ENCODE data around the gene VSTM1.

The VSTM1 gene

GRCh38 chr19:53991224-53992113 is 72.2 kb downstream of the VSTM1 start, which contains the start of gene CACNG6:
CACNG6 (plus strand) TSS chr19:53991637; CDS start chr19:53992878, 1,241 bp downstream.
- peaks cover 8% of the 10 kb centered on the region for H3K27me3 ChIP-seq (ENCODE audit: insufficient read depth, poor library complexity, severe bottlenecking)
- H3K9me3 ChIP-seq (ENCODE audit: severe bottlenecking), result no peaks in the 10 kb centered on the region
- TF ChIP-seq CTCF (IDR thresholded peaks at IDR 0.05; ENCODE audit: poor library complexity, severe bottlenecking), result no peak
- peak; percentile 42 for ATAC-seq (ENCODE audit: low read depth)
- no peak within 1 kb of the TSS for H3K27ac ChIP-seq (ENCODE audit: poor library complexity, severe bottlenecking)
- no peak for DNase-seq (ENCODE audit: low spot score)
- peak within 1 kb of the TSS; percentile 19 for H3K4me3 ChIP-seq (ENCODE audit: severe bottlenecking)
- no peaks in the 10 kb centered on the region for H3K36me3 ChIP-seq (ENCODE audit: low read depth)
- no peaks in the 10 kb centered on the region for H3K4me1 ChIP-seq (ENCODE audit: insufficient read depth, poor library complexity, severe bottlenecking)

Measured in RWPE2 (cell line).